GM23338 (cell line): ENCODE measurements around the gene CD6. TPM values are rescaled to one million over a fixed set of nuclear protein-coding genes. Genes with fewer than 3 reads are reported as not detected.
A peak's percentile ranks its signal among the peaks of the same experiment; 100 is the strongest.

Experiments used
- ATAC-seq: fragments of 200-7000 bp; cut with Tn5 transposase; 3 replicates; pipeline ENCODE4 v1.9.1; 2020
- DNase-seq: peaks from one replicate; pipeline ENCODE4 v3.0.0-alpha.2; 2015; ENCODE audit warnings: low spot score
- H2AFZ ChIP-seq: fragments of 200-600 bp; sonication (generic); 2 replicates; pipeline ENCODE4 v1.8.0; 2016; ENCODE audit warnings: antibody characterized with exemption, mild to moderate bottlenecking, moderate library complexity
- H3F3A ChIP-seq: fragments of 200-600 bp; sonication (generic); replicated peaks from 2 replicates; pipeline ENCODE4 v1.8.0; 2017; ENCODE audit warnings: antibody characterized with exemption, mixed run types, low read depth
- H3K27ac ChIP-seq: fragments of 200-600 bp; sonication (generic); 2 replicates; pipeline ENCODE4 v1.6.1; 2016; ENCODE audit warnings: low read depth
- H3K27me3 ChIP-seq: fragments of 200-600 bp; sonication (generic); 2 replicates; pipeline ENCODE4 v1.8.0; 2016; ENCODE audit warnings: mild to moderate bottlenecking, mixed run types, moderate library complexity; ENCODE audit not compliant: insufficient read depth
- H3K36me3 ChIP-seq: fragments of 200-600 bp; sonication (generic); 2 replicates; pipeline ENCODE4 v1.8.0; 2016; ENCODE audit warnings: mild to moderate bottlenecking; ENCODE audit not compliant: insufficient read depth
- H3K4me1 ChIP-seq: fragments of 200-600 bp; sonication (generic); 2 replicates; pipeline ENCODE4 v1.8.0; 2016; ENCODE audit warnings: mild to moderate bottlenecking, moderate library complexity; ENCODE audit not compliant: insufficient read depth
- H3K4me2 ChIP-seq: fragments of 200-600 bp; sonication (generic); 2 replicates; pipeline ENCODE4 v1.7.1; 2017; ENCODE audit warnings: mixed run types
- H3K4me3 ChIP-seq: fragments of 200-600 bp; sonication (generic); 2 replicates; pipeline ENCODE4 v1.6.1; 2016; ENCODE audit warnings: mixed run types
- H3K79me2 ChIP-seq: fragments of 200-600 bp; sonication (generic); replicated peaks from 2 replicates; pipeline ENCODE4 v1.8.0; 2017; ENCODE audit warnings: mild to moderate bottlenecking; ENCODE audit not compliant: insufficient read depth
- H3K9me2 ChIP-seq: fragments of 200-600 bp; sonication (generic); 2 replicates; pipeline ENCODE4 v1.8.0; 2017; ENCODE audit not compliant: insufficient read depth
- H4K20me1 ChIP-seq: fragments of 200-600 bp; sonication (generic); replicated peaks from 2 replicates; pipeline ENCODE4 v1.8.0; 2017; ENCODE audit warnings: mild to moderate bottlenecking; ENCODE audit not compliant: insufficient read depth
- H3K27ac Mint-ChIP-seq: 2 replicates; pipeline ENCODE4 v1.8.0; 2020; ENCODE audit warnings: inconsistent platforms, mild to moderate bottlenecking, moderate library complexity, mixed read lengths
- H3K27me3 Mint-ChIP-seq: 3 replicates; pipeline ENCODE4 v1.8.0; 2022; ENCODE audit warnings: low read depth, mild to moderate bottlenecking, moderate library complexity, mixed read lengths, inconsistent platforms; ENCODE audit not compliant: insufficient read depth, poor library complexity
- H3K36me3 Mint-ChIP-seq: 3 replicates; pipeline ENCODE4 v1.8.0; 2021; ENCODE audit warnings: low read depth, mild to moderate bottlenecking, inconsistent platforms, moderate library complexity, mixed read lengths
- H3K4me1 Mint-ChIP-seq: 3 replicates; pipeline ENCODE4 v1.8.0; 2020; ENCODE audit warnings: mild to moderate bottlenecking, inconsistent platforms, mixed read lengths
- H3K4me3 Mint-ChIP-seq: 3 replicates; pipeline ENCODE4 v1.8.0; 2021; ENCODE audit warnings: moderate library complexity, mild to moderate bottlenecking, inconsistent platforms, mixed read lengths
- H3K9me3 Mint-ChIP-seq: 3 replicates; pipeline ENCODE4 v1.8.0; 2020; ENCODE audit warnings: moderate library complexity, mild to moderate bottlenecking, inconsistent platforms, mixed read lengths
- CREB1 ChIP-seq: fragments of 250-450 bp; sonication (Bioruptor Pico); IDR thresholded peaks from 2 replicates; pipeline ENCODE4 v1.5.0; 2020; ENCODE audit warnings: low read depth, mild to moderate bottlenecking, moderate library complexity
- CTCF ChIP-seq, 2 experiments: fragments of 200-600 bp in 1 of 2; sonication (generic) in 1 of 2; conservative IDR thresholded peaks; 2 replicates each; pipeline versions ENCODE4 v1.5.1 to v1.6.1; 2016 to 2017; ENCODE audit warnings: antibody characterized with exemption in 2 of 2, low read depth in 2 of 2, mild to moderate bottlenecking in 2 of 2, moderate library complexity in 1 of 2
- EZH2 ChIP-seq: fragments of 200-600 bp; sonication (generic); IDR thresholded peaks from one replicate; pipeline ENCODE4 v1.8.0; 2017; ENCODE audit warnings: antibody characterized with exemption, mild to moderate bottlenecking, low read depth; ENCODE audit not compliant: unreplicated experiment
- EZH2phosphoT487 ChIP-seq: fragments of 200-600 bp; sonication (generic); IDR thresholded peaks from one replicate; pipeline ENCODE4 v1.8.1; 2018; ENCODE audit warnings: antibody characterized with exemption; ENCODE audit not compliant: unreplicated experiment
- JUNB ChIP-seq: IDR thresholded peaks from one replicate; pipeline ENCODE4 v1.6.1; 2016; ENCODE audit warnings: antibody characterized with exemption; ENCODE audit not compliant: unreplicated experiment
- NANOG ChIP-seq: IDR thresholded peaks from 2 replicates; pipeline ENCODE4 v1.6.1; 2016; ENCODE audit warnings: antibody characterized with exemption, borderline replicate concordance
- POLR2AphosphoS5 ChIP-seq: IDR thresholded peaks from 2 replicates; pipeline ENCODE4 v1.6.1; 2016; ENCODE audit warnings: antibody characterized with exemption, low read depth
- REST ChIP-seq: IDR thresholded peaks from one replicate; pipeline ENCODE4 v1.6.1; 2018; ENCODE audit warnings: antibody characterized with exemption; ENCODE audit not compliant: unreplicated experiment
- STAT1 ChIP-seq: IDR thresholded peaks from one replicate; pipeline ENCODE4 v1.6.1; 2016; ENCODE audit warnings: antibody characterized with exemption; ENCODE audit not compliant: unreplicated experiment
- ZNF114 ChIP-seq: fragments of 250-450 bp; sonication (Bioruptor Pico); IDR thresholded peaks from 2 replicates; pipeline ENCODE4 v1.5.0; 2020; ENCODE audit warnings: mild to moderate bottlenecking, moderate library complexity
- ZNF331 ChIP-seq: fragments of 250-450 bp; sonication (Bioruptor Pico); IDR thresholded peaks from 2 replicates; pipeline ENCODE4 v1.5.0; 2020; ENCODE audit warnings: low read depth, mild to moderate bottlenecking, moderate library complexity
- ZNF462 ChIP-seq: fragments of 250-450 bp; sonication (Bioruptor Pico); IDR thresholded peaks from 2 replicates; pipeline ENCODE4 v1.5.0; 2020; ENCODE audit warnings: mild to moderate bottlenecking, moderate library complexity
- polyA plus RNA-seq: library from polyadenylated mRNA; unstranded; fragments of >200 nt; fragmentation: Nextera tagmentation; extraction: Ambion mirVana; gene quantifications from 2 replicates; pipeline ENCODE4 v1.2.1, GENCODE V29; 2016
- total RNA-seq: library from RNA; depleted of rRNA; stranded (reverse); fragments of >200 nt; shearing (Covaris generic); gene quantifications from 2 replicates; pipeline ENCODE4 v1.2.3, GENCODE V29; 2014
- TF ChIP-seq, protein P1 (sequence below): IDR thresholded peaks from 2 replicates; pipeline ENCODE4 v1.6.1; 2016; ENCODE audit warnings: antibody characterized with exemption

CD6 gene
- total and polyA plus RNA-seq, 2 experiments from 2014 or later = 0.49 TPM; not detected in 1

DNA sequence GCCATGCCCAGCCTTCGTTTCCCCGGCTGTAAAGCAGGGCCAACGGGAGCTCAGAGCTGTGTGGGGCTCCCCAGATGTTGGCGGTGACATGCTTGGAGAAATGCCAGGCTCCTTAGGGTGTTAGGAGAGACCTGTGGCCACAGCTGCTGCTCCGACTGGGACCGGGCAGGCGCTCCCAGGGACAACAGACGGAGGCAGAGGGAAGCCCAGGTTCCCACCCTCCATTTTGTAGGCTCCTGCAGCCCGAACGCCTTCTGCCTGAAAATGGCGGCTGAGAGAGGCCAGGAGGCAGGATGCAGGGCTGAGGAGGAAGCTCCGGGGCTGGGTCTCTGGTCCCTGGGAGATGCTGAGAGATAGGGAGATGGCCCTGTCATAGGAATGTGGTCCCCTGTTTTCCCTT lies 10.0 kb downstream of the CD6 start:
- Histone ChIP-seq H3K4me2 (no peak overlapping the region), H2AFZ (peak overlapping the region; percentile 43; the same call in 1 of the 2 replicates), H4K20me1 (no peaks in the 10 kb centered on the region), H3K4me3 (no peak overlapping the region), H3F3A (no peaks in the 10 kb centered on the region), H3K4me1 (no peaks in the 10 kb centered on the region), H3K27me3 (no peaks in the 10 kb centered on the region), H3K36me3 (no peaks in the 10 kb centered on the region), H3K9me2 (no peaks in the 10 kb centered on the region), H3K27ac (no peak overlapping the region), H3K79me2 (no peaks in the 10 kb centered on the region)
- Mint-ChIP-seq H3K27ac (no peak overlapping the region), H3K27me3 (peaks cover 5% of the 10 kb centered on the region), H3K4me1 (no peaks in the 10 kb centered on the region), H3K9me3 (no peaks in the 10 kb centered on the region), H3K36me3 (no peaks in the 10 kb centered on the region), H3K4me3 (no peak overlapping the region)
- ATAC-seq (no peak), DNase-seq (no peak)
- TF ChIP-seq, protein P1, sequence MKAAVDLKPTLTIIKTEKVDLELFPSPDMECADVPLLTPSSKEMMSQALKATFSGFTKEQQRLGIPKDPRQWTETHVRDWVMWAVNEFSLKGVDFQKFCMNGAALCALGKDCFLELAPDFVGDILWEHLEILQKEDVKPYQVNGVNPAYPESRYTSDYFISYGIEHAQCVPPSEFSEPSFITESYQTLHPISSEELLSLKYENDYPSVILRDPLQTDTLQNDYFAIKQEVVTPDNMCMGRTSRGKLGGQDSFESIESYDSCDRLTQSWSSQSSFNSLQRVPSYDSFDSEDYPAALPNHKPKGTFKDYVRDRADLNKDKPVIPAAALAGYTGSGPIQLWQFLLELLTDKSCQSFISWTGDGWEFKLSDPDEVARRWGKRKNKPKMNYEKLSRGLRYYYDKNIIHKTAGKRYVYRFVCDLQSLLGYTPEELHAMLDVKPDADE = no peak
- no peak for TF ChIP-seq ZNF462 (CRISPR knock-in tag)
- no peak for TF ChIP-seq STAT1
- no peak for TF ChIP-seq ZNF331 (CRISPR knock-in tag)
- no peak for TF ChIP-seq CTCF (conservative IDR thresholded peaks at IDR 0.05; ENCODE audit: low read depth in 2 of 2)
- no peak for TF ChIP-seq JUNB
- TF ChIP-seq REST = no peak
- no peak for TF ChIP-seq POLR2AphosphoS5
- no peak for TF ChIP-seq EZH2
- no peak for TF ChIP-seq ZNF114
- no peak for TF ChIP-seq NANOG
- TF ChIP-seq EZH2phosphoT487 = no peak
- no peak for TF ChIP-seq CREB1 (CRISPR knock-in tag)
